ENCODE results near the gene SIK3. TPM values are rescaled to one million over a fixed set of nuclear protein-coding genes. Genes with fewer than 3 reads are reported as not detected.
A peak's percentile ranks its signal among the peaks of the same experiment; 100 is the strongest.

Gene SIK3
- total RNA-seq, 1 donor from 2014 or later: 88.4 TPM

GRCh38 chr11:116931206-116931953 is 166.8 kb downstream of the SIK3 start:
- DNase-seq (no peak), ATAC-seq (ENCODE audit: low read depth) (peak; percentile 15)
- CTCF ChIA-PET: interaction anchor here (1.1 to 2.0 kb wide), 3 partner anchors 51 to 295 kb away, joined by 3 to 10 read pairs (median 3); partner anchors contain the start of gene SIK3
- Mint-ChIP-seq H3K27ac (peak overlapping the region; percentile 88), H3K4me3 (peak overlapping the region; percentile 72), H3K4me1 (peaks cover 81% of the 10 kb centered on the region), H3K27me3 (no peaks in the 10 kb centered on the region), H3K36me3 (ENCODE audit: low read depth) (peaks cover 17% of the 10 kb centered on the region), H3K9me3 (peaks cover 1% of the 10 kb centered on the region)
- intact Hi-C loops (cut with micrococcal nuclease): no loop called here
- POLR2A ChIA-PET: interaction anchor here (0.8 to 1.4 kb wide), 2 partner anchors 13 to 247 kb away, joined by 3 to 4 read pairs; partner anchors contain the start of gene SIDT2
- TF ChIP-seq CTCF (IDR thresholded peaks at IDR 0.05): no peak

GRCh38 chr11:116930586-116930985 is 167.6 kb downstream of the SIK3 start:
- H3K9me3 Mint-ChIP-seq: no peaks in the 10 kb centered on the region

GRCh38 chr11:116930177-116930576 is 168.1 kb downstream of the SIK3 start:
- Mint-ChIP-seq H3K36me3 (ENCODE audit: low read depth) (peaks cover 16% of the 10 kb centered on the region), H3K27me3 (no peaks in the 10 kb centered on the region), H3K9me3 (no peaks in the 10 kb centered on the region)

More at GRCh38 chr11:116930586-116930985, 167.6 kb downstream of the SIK3 start:
- ChIA-PET CTCF (interaction anchor here (1.3 to 2.0 kb wide), 5 partner anchors 50 to 296 kb away, joined by 3 to 10 read pairs (median 4); no protein-coding TSS in a partner anchor), POLR2A (interaction anchor here (0.6 to 1.9 kb wide), 8 partner anchors 10 to 261 kb away, joined by 4 to 6 read pairs (median 5); no protein-coding TSS in a partner anchor)
- peak overlapping the region; percentile 72 for H3K4me3 Mint-ChIP-seq
- no peaks in the 10 kb centered on the region for H3K27me3 Mint-ChIP-seq
- H3K4me1 Mint-ChIP-seq: peaks cover 88% of the 10 kb centered on the region
- ATAC-seq (ENCODE audit: low read depth) (no peak), DNase-seq (no peak)
- TF ChIP-seq CTCF (IDR thresholded peaks at IDR 0.05): no peak
- intact Hi-C loops (cut with micrococcal nuclease): no loop called here
- peak overlapping the region; percentile 88 for H3K27ac Mint-ChIP-seq
- H3K36me3 Mint-ChIP-seq (ENCODE audit: low read depth): peaks cover 17% of the 10 kb centered on the region

GRCh38 chr11:116929414-116930090 is 168.7 kb downstream of the SIK3 start:
- Mint-ChIP-seq H3K4me1 (peaks cover 97% of the 10 kb centered on the region), H3K27me3 (no peaks in the 10 kb centered on the region), H3K4me3 (peak overlapping the region; percentile 72), H3K9me3 (no peaks in the 10 kb centered on the region), H3K36me3 (ENCODE audit: low read depth) (peaks cover 18% of the 10 kb centered on the region), H3K27ac (peak overlapping the region; percentile 88)
- no peak for ATAC-seq (ENCODE audit: low read depth)
- POLR2A ChIA-PET: interaction anchor here (0.6 to 1.9 kb wide), 15 partner anchors 11 to 1053 kb away, joined by 3 to 8 read pairs (median 4); partner anchors contain the start of gene RNF214
- CTCF ChIA-PET: interaction anchor here (1.1 to 2.4 kb wide), 6 partner anchors 43 to 177 kb away, joined by 3 to 12 read pairs (median 5); no protein-coding TSS in a partner anchor
- intact Hi-C loops (cut with micrococcal nuclease): loop anchor here (1.0 to 5.0 kb wide), 4 partner anchors 8 to 303 kb away; partner anchors contain the start of genes PCSK7 and RNF214
- TF ChIP-seq CTCF (IDR thresholded peaks at IDR 0.05): no peak
- DNase-seq: no peak

More at GRCh38 chr11:116930177-116930576, 168.1 kb downstream of the SIK3 start:
- H3K4me3 Mint-ChIP-seq: peak overlapping the region; percentile 72
- POLR2A ChIA-PET: interaction anchor here (0.6 to 1.9 kb wide), 13 partner anchors 10 to 303 kb away, joined by 3 to 8 read pairs (median 5); partner anchors contain the start of gene RNF214
- H3K27ac Mint-ChIP-seq: peak overlapping the region; percentile 88
- no peak for TF ChIP-seq CTCF (IDR thresholded peaks at IDR 0.05)
- DNase-seq (no peak), ATAC-seq (ENCODE audit: low read depth) (no peak)
- CTCF ChIA-PET: interaction anchor here (1.3 to 2.4 kb wide), 6 partner anchors 50 to 296 kb away, joined by 3 to 12 read pairs (median 4); no protein-coding TSS in a partner anchor
- peaks cover 91% of the 10 kb centered on the region for H3K4me1 Mint-ChIP-seq
- intact Hi-C loops (cut with micrococcal nuclease): no loop called here
